Measurements from ENCODE around the gene UGGT2.
"Not testable (repeated sequence)": the region's sequence is repeated elsewhere in the genome, so short reads cannot be mapped to it uniquely, and the experiment has no call there.

UGGT2 gene

GRCh38 chr13:95957331-95957730 lies 95.9 kb downstream of the UGGT2 start:
- DNase-seq (ENCODE audit: low spot score): no peak

- no peak for DNase-seq (ENCODE audit: low spot score)
Observed at GRCh38 chr13:95956589-95957148, 96.5 kb downstream of the UGGT2 start.

- no peak for DNase-seq (ENCODE audit: low spot score)
Observed at GRCh38 chr13:95955719-95956118, 97.5 kb downstream of the UGGT2 start.

GRCh38 chr13:95955255-95955654 lies 97.9 kb downstream of the UGGT2 start:
- no peak for DNase-seq (ENCODE audit: low spot score)

- no peak for DNase-seq (ENCODE audit: low spot score)
Observed at GRCh38 chr13:95954266-95954665, 98.9 kb downstream of the UGGT2 start.

GRCh38 chr13:95950103-95950502 lies 103.1 kb downstream of the UGGT2 start:
- no peak for DNase-seq (ENCODE audit: low spot score)

GRCh38 chr13:95948656-95949055 lies 104.5 kb downstream of the UGGT2 start:
- DNase-seq (ENCODE audit: low spot score): no peak

GRCh38 chr13:95937714-95938320 lies 115.4 kb downstream of the UGGT2 start:
- no peak for DNase-seq (ENCODE audit: low spot score)

- no peak for DNase-seq (ENCODE audit: low spot score)
Observed at GRCh38 chr13:95931300-95932025, 121.7 kb downstream of the UGGT2 start.

GRCh38 chr13:95929430-95929829 lies 123.8 kb downstream of the UGGT2 start:
- no peak for DNase-seq (ENCODE audit: low spot score)

- not testable (repeated sequence) for DNase-seq (ENCODE audit: low spot score)
Observed at GRCh38 chr13:95928367-95928906, 124.8 kb downstream of the UGGT2 start.

- no peak for DNase-seq (ENCODE audit: low spot score)
Observed at GRCh38 chr13:95926231-95926630, 127.0 kb downstream of the UGGT2 start.

- no peak for DNase-seq (ENCODE audit: low spot score)
Observed at GRCh38 chr13:95924389-95924994, 128.7 kb downstream of the UGGT2 start.

- no peak for DNase-seq (ENCODE audit: low spot score)
Observed at GRCh38 chr13:95921485-95921884, 131.7 kb downstream of the UGGT2 start.

GRCh38 chr13:95920485-95920884 lies 132.7 kb downstream of the UGGT2 start:
- DNase-seq (ENCODE audit: low spot score): no peak

GRCh38 chr13:95918860-95919259 lies 134.3 kb downstream of the UGGT2 start:
- DNase-seq (ENCODE audit: low spot score): no peak

- DNase-seq (ENCODE audit: low spot score): no peak
Observed at GRCh38 chr13:95914991-95915501, 138.2 kb downstream of the UGGT2 start.

- no peak for DNase-seq (ENCODE audit: low spot score)
Observed at GRCh38 chr13:95906999-95907398, 146.2 kb downstream of the UGGT2 start.

GRCh38 chr13:95903569-95903968 lies 149.6 kb downstream of the UGGT2 start:
- DNase-seq (ENCODE audit: low spot score): no peak

- no peak for DNase-seq (ENCODE audit: low spot score)
Observed at GRCh38 chr13:95902741-95903140, 150.5 kb downstream of the UGGT2 start.

- no peak for DNase-seq (ENCODE audit: low spot score)
Observed at GRCh38 chr13:95898256-95898655, 154.9 kb downstream of the UGGT2 start.

- no peak for DNase-seq (ENCODE audit: low spot score)
Observed at GRCh38 chr13:95896301-95896700, 156.9 kb downstream of the UGGT2 start.

- DNase-seq (ENCODE audit: low spot score): no peak
Observed at GRCh38 chr13:95893861-95894260, 159.3 kb downstream of the UGGT2 start.

All from hematopoietic multipotent progenitor cell treated with erythropoietin and hydrocortisone succinate and interleukin-3 and kit ligand, for 15 days (in vitro differentiated cells).